Left renal pelvis (tissue), 4 donors: ENCODE measurements around the gene CLDN17. TPM values are rescaled to one million over a fixed set of nuclear protein-coding genes. Genes with fewer than 3 reads are reported as not detected.

Experiments
- DNase-seq, 4 donors: peaks; one replicate each; pipeline ENCODE4 v3.0.0-alpha.2; 2013; ENCODE audit warnings: low read depth in 4 of 4, low spot score in 3 of 4
- polyA plus RNA-seq, 4 donors: library from polyadenylated mRNA; unstranded; fragments of 120-200 nt; gene quantifications; one replicate each; pipeline ENCODE4 v1.2.1, GENCODE V29; 2013; ENCODE audit not compliant: insufficient read length in 4 of 4

The CLDN17 gene
- not detected for polyA plus RNA-seq

GRCh38 chr21:30166705-30167104, at the start of gene CLDN17:
TSS of gene CLDN17 (minus strand) at chr21:30166805. CDS start at chr21:30166617, 188 bp downstream.
- DNase-seq, result no peak

GRCh38 chr21:30216041-30216723, 49.6 kb upstream of the CLDN17 start, which contains the start of gene CLDN8:
TSS of gene CLDN8 (minus strand) at chr21:30216097. CDS start at chr21:30215925, 172 bp downstream.
- peak in 1 of 4 donors; percentile 43 for DNase-seq

GRCh38 chr21:30211071-30211470, 44.5 kb upstream of the CLDN17 start:
- no peak for DNase-seq

GRCh38 chr21:30209601-30210000, 43.0 kb upstream of the CLDN17 start:
- no peak for DNase-seq

GRCh38 chr21:30207252-30207579, 40.6 kb upstream of the CLDN17 start:
- DNase-seq, result no peak

- no peak for DNase-seq
Measured at GRCh38 chr21:30206551-30207251, 40.1 kb upstream of the CLDN17 start.

GRCh38 chr21:30200000-30200399, 33.4 kb upstream of the CLDN17 start:
- DNase-seq, result no peak

GRCh38 chr21:30194701-30195299, 28.2 kb upstream of the CLDN17 start:
- no peak for DNase-seq

- no peak for DNase-seq
Measured at GRCh38 chr21:30193201-30193600, 26.6 kb upstream of the CLDN17 start.

- DNase-seq, result no peak
Measured at GRCh38 chr21:30190554-30190953, 23.9 kb upstream of the CLDN17 start.

- no peak for DNase-seq
Measured at GRCh38 chr21:30189773-30190172, 23.2 kb upstream of the CLDN17 start.

GRCh38 chr21:30186242-30186641, 19.6 kb upstream of the CLDN17 start:
- no peak for DNase-seq

- DNase-seq, result no peak
Measured at GRCh38 chr21:30168086-30168485, 1.5 kb upstream of the CLDN17 start.

- no peak for DNase-seq
Measured at GRCh38 chr21:30166171-30166570, 434 bp downstream of the CLDN17 start.

GRCh38 chr21:30164796-30165195, 1.8 kb downstream of the CLDN17 start:
- DNase-seq, result no peak

- DNase-seq, result no peak
Measured at GRCh38 chr21:30153697-30154340, 12.8 kb downstream of the CLDN17 start.

- DNase-seq, result no peak
Measured at GRCh38 chr21:30152792-30153191, 13.8 kb downstream of the CLDN17 start.

GRCh38 chr21:30148906-30149305, 17.7 kb downstream of the CLDN17 start:
- no peak for DNase-seq

- peak in 2 of 4 donors; percentile 9 to 12 for DNase-seq
Measured at GRCh38 chr21:30146558-30147282, 19.9 kb downstream of the CLDN17 start.

- no peak for DNase-seq
Measured at GRCh38 chr21:30138483-30138882, 28.1 kb downstream of the CLDN17 start.

GRCh38 chr21:30129246-30129645, 37.4 kb downstream of the CLDN17 start:
- DNase-seq, result no peak
